Stomach (tissue), 9 donors: ENCODE results near the gene MICAL2. TPM values are rescaled to one million over a fixed set of nuclear protein-coding genes. Genes with fewer than 3 reads are reported as not detected.
A peak's percentile ranks its signal among the peaks of the same experiment; 100 is the strongest.

Experiments
- DNase-seq, 2 donors: peaks; one replicate each; pipeline versions ENCODE4 v3.0.0 to v3.0.0-alpha.2; 2013 to 2019
- H3K27ac ChIP-seq, 5 donors: fragments of 200-600 bp in 4 of 5; sonication (generic) in 4 of 5; one replicate each; pipeline ENCODE4 v1.5.1; 2013 to 2019; ENCODE audit warnings: mild to moderate bottlenecking in 1 of 5, moderate library complexity in 1 of 5
- H3K27me3 ChIP-seq, 3 donors: fragments of 200-600 bp; sonication (generic); one replicate each; pipeline ENCODE4 v1.5.1; 2017 to 2019; ENCODE audit warnings: mixed run types in 1 of 3
- H3K36me3 ChIP-seq, 4 donors: fragments of 200-600 bp; sonication (generic); 1 replicate in 3 of 4; 2 replicates in 1 of 4; pipeline ENCODE4 v1.5.1; 2016 to 2019
- H3K4me1 ChIP-seq, 4 donors: fragments of 200-600 bp; sonication (generic); one replicate each; pipeline ENCODE4 v1.5.1; 2016 to 2019
- H3K4me3 ChIP-seq, 4 donors: fragments of 200-600 bp; sonication (generic) in 3 of 4; one replicate each; pipeline ENCODE4 v1.5.1; 2016 to 2019; ENCODE audit warnings: mild to moderate bottlenecking in 1 of 4
- H3K9me3 ChIP-seq, 4 donors: fragments of 200-600 bp; sonication (generic); one replicate each; pipeline ENCODE4 v1.5.1; 2016 to 2019
- CTCF ChIP-seq, 7 experiments: fragments of 450-650 bp in 4 of 7; fragments of 200-600 bp in 3 of 7; sonication (generic) in 3 of 7; IDR thresholded peaks; one replicate each; pipeline ENCODE4 v1.5.1; 2016 to 2019; ENCODE audit warnings: antibody characterized with exemption in 7 of 7, control low read depth in 2 of 7, mild to moderate bottlenecking in 1 of 7
- EP300 ChIP-seq: sonication (generic); formaldehyde crosslinking; IDR thresholded peaks from one replicate; pipeline ENCODE4 v1.6.1; 2017; ENCODE audit warnings: antibody characterized with exemption
- POLR2A ChIP-seq, 4 donors: fragments of 450-650 bp; IDR thresholded peaks; one replicate each; pipeline ENCODE4 v1.6.1; 2016; ENCODE audit warnings: antibody characterized with exemption in 4 of 4, control low read depth in 2 of 4, mild to moderate bottlenecking in 1 of 4, moderate library complexity in 1 of 4
- POLR2AphosphoS5 ChIP-seq, 3 donors: sonication (generic); formaldehyde crosslinking; IDR thresholded peaks; one replicate each; pipeline ENCODE4 v1.6.1; 2016; ENCODE audit warnings: antibody characterized with exemption in 3 of 3
- WGBS, 5 donors: extraction: QIAGEN DNeasy Blood & Tissue Kit in 3 of 5; methylation state at CpG; one replicate each; pipeline versions ENCODE4 v1.1.5 to v1.1.7; 2013 to 2018; 5-methylcytosine and 5-hydroxymethylcytosine counted together
- intact Hi-C: fragments of 100-400 bp; cut with DNase I; formaldehyde crosslinking; loops from one replicate; pipeline ENCODE4 v1.15.1; 2023; ENCODE audit warnings: low total_unique reads
- polyA plus RNA-seq, 3 donors: library from polyadenylated mRNA; stranded (reverse); fragments of 200-250 nt; gene quantifications; one replicate each; pipeline ENCODE4 v1.2.3, GENCODE V29; 2013
- total RNA-seq, 5 donors: library from RNA; depleted of rRNA; stranded (reverse); fragments of >200 nt; gene quantifications; one replicate each; pipeline versions ENCODE4 v1.1.0 to v1.2.3, GENCODE V29; 2014 to 2016
- donor health status: healthy with polysubstance abuse.
- donor health status: Bipolar disorder and iron deficiency.
- donor health status: healthy.

Gene MICAL2
- total and polyA plus RNA-seq, 8 donors, result 11.2 to 165 (median 83.3) TPM

GRCh38 chr11:12091956-12092558 lies 18.3 kb upstream of the MICAL2 start:
- Histone ChIP-seq H3K27me3 (no peaks in the 10 kb centered on the region), H3K27ac (peak overlapping the region; percentile 48 to 92 (median 85)), H3K4me3 (no peak overlapping the region), H3K4me1 (peaks cover 28 to 69% (median 49%) of the 10 kb centered on the region in 4 donors), H3K36me3 (no peaks in the 10 kb centered on the region), H3K9me3 (no peaks in the 10 kb centered on the region)
- intact Hi-C loops, result no loop called here
- peak in 2 of 3 donors; percentile 24 to 28 for TF ChIP-seq POLR2AphosphoS5 (IDR thresholded peaks at IDR 0.05)
- TF ChIP-seq POLR2A (IDR thresholded peaks at IDR 0.05), result no peak
- TF ChIP-seq EP300, result no peak
- TF ChIP-seq CTCF (IDR thresholded peaks at IDR 0.05), result peak in 1 of 7 experiments; percentile 20
- WGBS, 5 donors, result 46 to 69% (median 55%) methylated on average over 4 of the region's 4 CpGs
- DNase-seq, result peak in 1 of 2 donors; percentile 50

GRCh38 chr11:12092714-12093113 lies 17.7 kb upstream of the MICAL2 start:
- intact Hi-C loops, result no loop called here
- H3K27ac ChIP-seq, result peak overlapping the region in 2 of 5 donors; percentile 85 to 90
- WGBS, 5 donors, result 57 to 88% (median 79%) methylated on average over 6 of the region's 6 CpGs
- no peak for TF ChIP-seq POLR2AphosphoS5 (IDR thresholded peaks at IDR 0.05)
- no peak for TF ChIP-seq CTCF (IDR thresholded peaks at IDR 0.05)
- no peak for TF ChIP-seq POLR2A (IDR thresholded peaks at IDR 0.05)
- TF ChIP-seq EP300, result no peak
- H3K9me3 ChIP-seq, result no peaks in the 10 kb centered on the region
- peaks cover 21 to 62% (median 43%) of the 10 kb centered on the region in 4 donors for H3K4me1 ChIP-seq
- no peaks in the 10 kb centered on the region for H3K36me3 ChIP-seq
- no peak overlapping the region for H3K4me3 ChIP-seq
- no peaks in the 10 kb centered on the region for H3K27me3 ChIP-seq
- no peak for DNase-seq

GRCh38 chr11:12094872-12095800 lies 15.3 kb upstream of the MICAL2 start:
- Histone ChIP-seq H3K4me3 (no peak overlapping the region), H3K36me3 (no peaks in the 10 kb centered on the region), H3K4me1 (peaks cover 10 to 38% (median 27%) of the 10 kb centered on the region in 4 donors), H3K9me3 (no peaks in the 10 kb centered on the region), H3K27me3 (no peaks in the 10 kb centered on the region), H3K27ac (peak overlapping the region in 2 of 5 donors; percentile 8 to 27)
- TF ChIP-seq POLR2AphosphoS5 (IDR thresholded peaks at IDR 0.05), result no peak
- TF ChIP-seq EP300, result no peak
- no peak for TF ChIP-seq CTCF (IDR thresholded peaks at IDR 0.05)
- no peak for TF ChIP-seq POLR2A (IDR thresholded peaks at IDR 0.05)
- WGBS, 5 donors, result 40 to 67% (median 45%) methylated on average over 11 of the region's 11 CpGs
- intact Hi-C loops, result no loop called here
- DNase-seq, result peak; percentile 41 to 65

GRCh38 chr11:12097219-12097618 lies 13.2 kb upstream of the MICAL2 start:
- Histone ChIP-seq H3K9me3 (no peaks in the 10 kb centered on the region), H3K36me3 (no peaks in the 10 kb centered on the region), H3K4me1 (peaks cover 0 to 36% (median 18%) of the 10 kb centered on the region in 4 donors), H3K27me3 (no peaks in the 10 kb centered on the region), H3K27ac (no peak overlapping the region), H3K4me3 (no peak overlapping the region)
- DNase-seq, result no peak
- TF ChIP-seq EP300, result no peak
- no peak for TF ChIP-seq POLR2A (IDR thresholded peaks at IDR 0.05)
- TF ChIP-seq POLR2AphosphoS5 (IDR thresholded peaks at IDR 0.05), result no peak
- no peak for TF ChIP-seq CTCF (IDR thresholded peaks at IDR 0.05)
- 71 to 94% (median 83%) methylated on average over 1 of the region's 1 CpG for WGBS, 5 donors
- intact Hi-C loops, result no loop called here
